GM12878 (cell line): ENCODE results near the gene MAP7D2. TPM values are rescaled to one million over a fixed set of nuclear protein-coding genes. Genes with fewer than 3 reads are reported as not detected.

Source experiments
- CBX5 ChIP-seq: sonication (generic); IDR thresholded peaks from 2 replicates; pipeline ENCODE4 v1.6.1; 2016; ENCODE audit warnings: low read depth, moderate library complexity, mild to moderate bottlenecking, inconsistent platforms
- E2F8 ChIP-seq: fragments of 450-650 bp; IDR thresholded peaks from 2 replicates; pipeline ENCODE4 v1.6.1; 2018; ENCODE audit warnings: mild to moderate bottlenecking, low read depth, moderate library complexity; ENCODE audit not compliant: partially characterized antibody
- EZH2 ChIP-seq: IDR thresholded peaks from 2 replicates; pipeline ENCODE4 v1.6.1; 2012; ENCODE audit warnings: low read depth, mild to moderate bottlenecking, control low read depth, inconsistent platforms, low read length, borderline replicate concordance; ENCODE audit not compliant: control insufficient read depth
- FOS ChIP-seq: IDR thresholded peaks from 3 replicates; pipeline ENCODE4 v1.6.1; 2011; ENCODE audit warnings: borderline replicate concordance; ENCODE audit not compliant: insufficient read length; ENCODE audit errors: extremely low read depth
- KAT2A ChIP-seq: conservative IDR thresholded peaks from 2 replicates; pipeline ENCODE4 v1.6.1; 2011; ENCODE audit warnings: low read depth, low read length; ENCODE audit not compliant: control insufficient read depth
- NKRF ChIP-seq: fragments of 450-650 bp; conservative IDR thresholded peaks from 2 replicates; pipeline ENCODE4 v1.6.1; 2017; ENCODE audit warnings: mild to moderate bottlenecking, moderate library complexity
- PAX5 ChIP-seq: IDR thresholded peaks from 2 replicates; pipeline ENCODE4 v1.6.1; 2011; ENCODE audit warnings: low read depth, low read length, borderline replicate concordance
- PAX8 ChIP-seq: fragments of 450-650 bp; IDR thresholded peaks from 2 replicates; pipeline ENCODE4 v1.6.1; 2017; ENCODE audit warnings: mild to moderate bottlenecking, moderate library complexity
- PML ChIP-seq: IDR thresholded peaks from 2 replicates; pipeline ENCODE4 v1.6.1; 2012; ENCODE audit warnings: low read length, inconsistent platforms
- RAD51 ChIP-seq: fragments of 450-650 bp; IDR thresholded peaks from 2 replicates; pipeline ENCODE4 v1.6.1; 2016; ENCODE audit warnings: moderate library complexity, mild to moderate bottlenecking, inconsistent platforms
- REST ChIP-seq: IDR thresholded peaks from 2 replicates; pipeline ENCODE4 v1.6.1; 2012; ENCODE audit warnings: mild to moderate bottlenecking, low read depth, low read length
- SKIL ChIP-seq: fragments of 450-650 bp; IDR thresholded peaks from 2 replicates; pipeline ENCODE4 v1.6.1; 2017; ENCODE audit warnings: mild to moderate bottlenecking, low read depth, inconsistent platforms; ENCODE audit not compliant: poor library complexity, severe bottlenecking
- polyA plus RNA-seq, 11 experiments: library from polyadenylated mRNA; depleted of rRNA in 4 of 11; unstranded in 6 of 11; stranded (reverse) in 5 of 11; fragments of >200 nt; fragmentation: Nextera tagmentation in 4 of 11; fragmentation: Illumina TruSeq in 1 of 11; extraction: Ambion mirVana in 4 of 11; extraction: Trizol in 1 of 11; gene quantifications; 1 replicate in 1 of 11; 2 replicates in 10 of 11; pipeline versions ENCODE4 v1.2.1 to v1.2.3, GENCODE V29; 2011 to 2016; ENCODE audit warnings: inconsistent platforms in 2 of 11, missing spikeins in 2 of 11, low read depth in 1 of 11
- total RNA-seq, 4 experiments: library from RNA; depleted of rRNA in 3 of 4; stranded (reverse); fragments of >200 nt in 3 of 4; fragmentation: Illumina TruSeq in 1 of 4; extraction: Trizol in 1 of 4; gene quantifications; 2 replicates each; pipeline versions ENCODE4 v1.2.1 to v1.2.3, GENCODE V29; 2013 to 2021
- TF ChIP-seq, protein P1 (sequence below): IDR thresholded peaks from 2 replicates; pipeline ENCODE4 v1.6.1; 2012; ENCODE audit warnings: low read depth, low read length, improper control_type of control experiment

MAP7D2 gene
- total and polyA plus RNA-seq, 10 of the 15 experiments (the other 5 are each of a cell fraction or from before 2014, with no cell fraction given): 0.06 to 18.4 (median 0.22) TPM

GRCh38 chrX:19964017-19964710, 152.5 kb downstream of the MAP7D2 start (continued):
- TF ChIP-seq REST (no peak), FOS (no peak), CBX5 (no peak), EZH2 (no peak), NKRF (no peak), KAT2A (no peak), SKIL (no peak), PAX5 (no peak), PML (no peak), E2F8 (no peak), RAD51 (peak; percentile 72), PAX8 (no peak)
- TF ChIP-seq, protein P1, sequence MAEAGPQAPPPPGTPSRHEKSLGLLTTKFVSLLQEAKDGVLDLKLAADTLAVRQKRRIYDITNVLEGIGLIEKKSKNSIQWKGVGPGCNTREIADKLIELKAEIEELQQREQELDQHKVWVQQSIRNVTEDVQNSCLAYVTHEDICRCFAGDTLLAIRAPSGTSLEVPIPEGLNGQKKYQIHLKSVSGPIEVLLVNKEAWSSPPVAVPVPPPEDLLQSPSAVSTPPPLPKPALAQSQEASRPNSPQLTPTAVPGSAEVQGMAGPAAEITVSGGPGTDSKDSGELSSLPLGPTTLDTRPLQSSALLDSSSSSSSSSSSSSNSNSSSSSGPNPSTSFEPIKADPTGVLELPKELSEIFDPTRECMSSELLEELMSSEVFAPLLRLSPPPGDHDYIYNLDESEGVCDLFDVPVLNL: no peak
